H1 (cell line): ENCODE results near the gene SENP1. TPM values are rescaled to one million over a fixed set of nuclear protein-coding genes. Genes with fewer than 3 reads are reported as not detected.

Experiments used
- CTCF ChIA-PET: fragments of 300-600 bp; sonication (Branson Sonifier 250); formaldehyde crosslinking; loops from one replicate; lab custom pipeline; 2021; ENCODE audit not compliant: partially characterized antibody; lab: Charles Lee
- POLR2A ChIA-PET: fragments of 300-600 bp; sonication (Branson Sonifier 250); formaldehyde crosslinking; loops from one replicate; lab custom pipeline; 2021; ENCODE audit warnings: inconsistent platforms; ENCODE audit not compliant: partially characterized antibody; lab: Charles Lee
- DNase-seq, 2 experiments: peaks; one replicate each; pipeline versions ENCODE4 v3.0.0 to v3.0.0-alpha.2; 2010 to 2022; ENCODE audit warnings: low spot score in 2 of 2, low read depth in 1 of 2, mixed read lengths in 1 of 2
- FAIRE-seq: peaks from 2 replicates; lab custom pipeline; 2011; peaks lifted over from hg19 to GRCh38; lab: Jason Lieb, UNC
- H2AFZ ChIP-seq: 2 replicates; pipeline ENCODE4 v1.8.1; 2012; ENCODE audit warnings: low read length, inconsistent platforms
- H2AK5ac ChIP-seq: 2 replicates; pipeline ENCODE4 v1.6.1; 2013; ENCODE audit warnings: low read depth, low read length
- H2BK120ac ChIP-seq: replicated peaks from 2 replicates; pipeline ENCODE3; 2013; ENCODE audit warnings: low read depth, low read length, inconsistent platforms
- H2BK12ac ChIP-seq: 2 replicates; pipeline ENCODE4 v1.6.1; 2013; ENCODE audit warnings: low read depth, low read length
- H2BK15ac ChIP-seq: 2 replicates; pipeline ENCODE4 v1.6.1; 2013; ENCODE audit warnings: low read length
- H2BK20ac ChIP-seq: 2 replicates; pipeline ENCODE4 v1.6.1; 2013; ENCODE audit warnings: low read length
- H2BK5ac ChIP-seq: 2 replicates; pipeline ENCODE4 v1.6.1; 2013; ENCODE audit warnings: low read depth, low read length
- H3K14ac ChIP-seq: 2 replicates; pipeline ENCODE4 v1.6.1; 2013; ENCODE audit warnings: inconsistent platforms; ENCODE audit not compliant: insufficient read length
- H3K18ac ChIP-seq: 2 replicates; pipeline ENCODE4 v1.6.1; 2013; ENCODE audit warnings: low read length; ENCODE audit errors: extremely low read depth
- H3K23ac ChIP-seq: 2 replicates; pipeline ENCODE4 v1.6.1; 2013; ENCODE audit warnings: inconsistent platforms; ENCODE audit not compliant: insufficient read length
- H3K23me2 ChIP-seq: 2 replicates; pipeline ENCODE4 v1.6.1; 2013; ENCODE audit warnings: low read depth, low read length
- H3K27ac ChIP-seq: 2 replicates; pipeline ENCODE4 v1.6.1; 2011; ENCODE audit warnings: low read depth, low read length, inconsistent platforms
- H3K27me3 ChIP-seq, 4 experiments: replicated peaks in 1 of 4; 1 replicate in 1 of 4; 2 replicates in 3 of 4; pipeline versions ENCODE4 v1.6.1 to v1.8.1; 2011 to 2013; ENCODE audit warnings: low read length in 3 of 4, mild to moderate bottlenecking in 3 of 4, inconsistent platforms in 2 of 4, mixed read lengths in 2 of 4, moderate library complexity in 1 of 4; ENCODE audit not compliant: control insufficient read depth in 3 of 4, insufficient read depth in 3 of 4; ENCODE audit errors: extremely low read depth in 1 of 4
- H3K36me3 ChIP-seq, 4 experiments: 2 replicates each; pipeline versions ENCODE4 v1.6.1 to v1.8.1; 2011 to 2013; ENCODE audit warnings: mild to moderate bottlenecking in 4 of 4, low read length in 3 of 4, moderate library complexity in 2 of 4, control low read depth in 1 of 4, inconsistent platforms in 1 of 4; ENCODE audit not compliant: insufficient read depth in 4 of 4, control insufficient read depth in 2 of 4
- H3K4ac ChIP-seq: replicated peaks from 2 replicates; pipeline ENCODE3; 2013; ENCODE audit warnings: low read length, low read depth, mixed read lengths, inconsistent platforms; ENCODE audit not compliant: insufficient read length
- H3K4me1 ChIP-seq, 4 experiments: replicated peaks in 1 of 4; 1 replicate in 1 of 4; 2 replicates in 3 of 4; pipeline versions ENCODE4 v1.6.1 to v1.8.1; 2011 to 2013; ENCODE audit warnings: low read length in 3 of 4, inconsistent platforms in 2 of 4, mixed read lengths in 1 of 4; ENCODE audit not compliant: insufficient read depth in 4 of 4, control insufficient read depth in 3 of 4
- H3K4me2 ChIP-seq, 2 experiments: 2 replicates each; pipeline versions ENCODE4 v1.6.1 to v1.8.1; 2011 to 2013; ENCODE audit warnings: low read depth in 2 of 2, low read length in 2 of 2, control low read depth in 1 of 2, inconsistent platforms in 1 of 2, mild to moderate bottlenecking in 1 of 2; ENCODE audit not compliant: insufficient read depth in 1 of 2
- H3K4me3 ChIP-seq, 4 experiments: fragments of 200-600, 300-600 bp in 1 of 4; sonication (generic), shearing (Covaris generic), sonication (Bioruptor Twin) in 1 of 4; 2 replicates each; pipeline versions ENCODE4 v1.5.1 to v1.8.1; 2011 to 2016; ENCODE audit warnings: low read length in 4 of 4, low read depth in 3 of 4, control low read depth in 2 of 4, inconsistent platforms in 2 of 4, mild to moderate bottlenecking in 2 of 4, mixed read lengths in 1 of 4, moderate library complexity in 1 of 4; ENCODE audit not compliant: insufficient read depth in 2 of 4; ENCODE audit errors: extremely low read depth in 1 of 4
- H3K56ac ChIP-seq: replicated peaks from 2 replicates; pipeline ENCODE3; 2013; ENCODE audit warnings: low read depth, mild to moderate bottlenecking, mixed read lengths, low read length, inconsistent platforms; ENCODE audit not compliant: insufficient read length
- H3K79me1 ChIP-seq: 2 replicates; pipeline ENCODE4 v1.6.1; 2013; ENCODE audit warnings: low read depth, low read length, control low read depth
- H3K79me2 ChIP-seq, 2 experiments: 2 replicates each; pipeline versions ENCODE4 v1.6.1 to v1.8.1; 2012 to 2013; ENCODE audit warnings: low read length in 2 of 2, mild to moderate bottlenecking in 2 of 2, inconsistent platforms in 1 of 2; ENCODE audit not compliant: insufficient read depth in 2 of 2, control insufficient read depth in 1 of 2
- H3K9ac ChIP-seq, 4 experiments: replicated peaks in 1 of 4; 1 replicate in 1 of 4; 2 replicates in 3 of 4; pipeline versions ENCODE4 v1.6.1 to v1.8.1; 2011 to 2013; ENCODE audit warnings: low read depth in 3 of 4, low read length in 3 of 4, control low read depth in 2 of 4, mild to moderate bottlenecking in 2 of 4, moderate library complexity in 2 of 4, inconsistent platforms in 1 of 4; ENCODE audit errors: extremely low read depth in 1 of 4
- H3K9me3 ChIP-seq, 2 experiments: 2 replicates each; pipeline versions ENCODE4 v1.6.1 to v1.8.1; 2012 to 2013; ENCODE audit warnings: mild to moderate bottlenecking in 2 of 2, moderate library complexity in 2 of 2, control low read depth in 1 of 2, inconsistent platforms in 1 of 2, low read depth in 1 of 2, low read length in 1 of 2, mixed read lengths in 1 of 2; ENCODE audit not compliant: insufficient read depth in 2 of 2
- H4K20me1 ChIP-seq, 2 experiments: replicated peaks in 1 of 2; 2 replicates each; pipeline versions ENCODE3 to v1.8.1; 2011 to 2013; ENCODE audit warnings: inconsistent platforms in 2 of 2, low read length in 2 of 2, mild to moderate bottlenecking in 1 of 2; ENCODE audit not compliant: insufficient read depth in 2 of 2, control insufficient read depth in 1 of 2
- H4K5ac ChIP-seq: 2 replicates; pipeline ENCODE4 v1.6.1; 2013; ENCODE audit warnings: low read length, low read depth, mixed read lengths, inconsistent platforms; ENCODE audit not compliant: insufficient read length
- H4K8ac ChIP-seq: 2 replicates; pipeline ENCODE4 v1.8.0; 2013; ENCODE audit warnings: mild to moderate bottlenecking, moderate library complexity, low read length, inconsistent platforms; ENCODE audit not compliant: insufficient read depth; ENCODE audit errors: extremely low read depth
- H4K91ac ChIP-seq: replicated peaks from 2 replicates; pipeline ENCODE3; 2013; ENCODE audit warnings: low read length, mixed read lengths, inconsistent platforms; ENCODE audit not compliant: insufficient read length
- POU5F1 ChIP-seq: IDR thresholded peaks from 2 replicates; pipeline ENCODE4 v1.6.1; 2011; ENCODE audit warnings: low read depth, mild to moderate bottlenecking, low read length, moderate library complexity
- SUZ12 ChIP-seq: fragments of 200-600 bp; sonication (generic); IDR thresholded peaks from 2 replicates; pipeline ENCODE4 v1.6.1; 2012; ENCODE audit warnings: mild to moderate bottlenecking, inconsistent platforms, low read length, moderate library complexity, mixed read lengths
- WGBS, 2 experiments: shearing (Covaris generic) in 1 of 2; methylation state at CpG; one replicate each; pipeline versions ENCODE4 v1.1.6 to v1.1.7; 2013 to 2015; ENCODE audit warnings: low lambda C conversion rate in 2 of 2, mixed read lengths in 2 of 2, inconsistent platforms in 1 of 2, low coverage in 1 of 2, missing lambda C conversion rate in 1 of 2; ENCODE audit not compliant: insufficient replicate concordance in 2 of 2, insufficient coverage in 1 of 2, insufficient read length in 1 of 2; ENCODE audit errors: extremely low coverage in 1 of 2, missing lambda C conversion rate in 1 of 2; 5-methylcytosine and 5-hydroxymethylcytosine counted together
- polyA plus RNA-seq, 7 experiments: library from polyadenylated mRNA; depleted of rRNA in 3 of 7; stranded (reverse) in 5 of 7; unstranded in 2 of 7; fragments of >200 nt in 5 of 7; fragments of 200-250 nt in 2 of 7; gene quantifications; 1 replicate in 5 of 7; 2 replicates in 1 of 7; 4 replicates in 1 of 7; pipeline versions ENCODE4 v1.2.1 to v1.2.3, GENCODE V29; 2011 to 2013; ENCODE audit warnings: missing spikeins in 2 of 7, mixed read lengths in 2 of 7
- total RNA-seq: library from RNA; stranded (reverse); fragmentation: NEBNext Ultra II Directional; extraction: Animal tissue kit (Norgen Biotek cat#: 25700); gene quantifications from 2 replicates; pipeline ENCODE4 v1.2.1, GENCODE V29; 2021

Gene SENP1
- total and polyA plus RNA-seq, 2 of the 8 experiments (the other 6 are each of a cell fraction or from before 2014, with no cell fraction given) = 14.2 to 31.5 TPM

- CTCF ChIA-PET = interaction anchor here (0.6 to 3.2 kb wide), 5 partner anchors 8 to 48 kb away, joined by 3 to 8 read pairs (median 4); no protein-coding TSS in a partner anchor
- Histone ChIP-seq H3K79me2 (no peaks in the 10 kb centered on the region), H3K4me2 (no peak overlapping the region), H3K4me1 (peaks cover 6 to 17% (median 13%) of the 10 kb centered on the region in 4 experiments)
- TF ChIP-seq SUZ12 = 0 out of 2 replicates have a peak, but pooled peaks have one; percentile 2
- no peak for TF ChIP-seq POU5F1
- TF ChIP-seq, all 59 proteins: peak for 1
- Histone ChIP-seq H2BK120ac (no peak overlapping the region), H3K18ac (no peak overlapping the region), H2AK5ac (no peak overlapping the region), H2BK12ac (no peak overlapping the region), H3K27me3 (peaks cover 18 to 73% (median 64%) of the 10 kb centered on the region in 4 experiments), H2BK20ac (no peak overlapping the region), H4K20me1 (no peaks in the 10 kb centered on the region), H3K9me3 (no peaks in the 10 kb centered on the region), H4K8ac (no peak overlapping the region), H2BK15ac (no peak overlapping the region), H3K36me3 (no peaks in the 10 kb centered on the region), H3K9ac (no peak overlapping the region), H3K23me2 (peaks cover 2% of the 10 kb centered on the region; the same call in 1 of the 2 replicates), H2BK5ac (no peak overlapping the region), H3K4ac (no peak overlapping the region), H3K4me3 (no peak overlapping the region), H3K27ac (no peak overlapping the region), H2AFZ (no peak overlapping the region), H4K5ac (no peak overlapping the region), H3K56ac (no peak overlapping the region), H3K79me1 (no peaks in the 10 kb centered on the region), H4K91ac (no peak overlapping the region), H3K14ac (no peak overlapping the region), H3K23ac (no peak overlapping the region)
- POLR2A ChIA-PET = no interaction called here
- FAIRE-seq (no peak), DNase-seq (no peak)
- WGBS, 2 experiments = 62% methylated on average over 1 of the region's 1 CpG; no CpG with 5 or more reads in 1 of the 2 experiments
Measured at GRCh38 chr12:48032597-48032996, 73.3 kb downstream of the SENP1 start.
